K562 (cell line): ENCODE data around the gene DMWD.

Experiments
- CBX8 ChIP-seq: fragments of 200-600 bp; sonication (generic); IDR thresholded peaks from 2 replicates; pipeline ENCODE4 v1.6.1; 2012; ENCODE audit warnings: borderline replicate concordance, mixed run types, low read depth, mild to moderate bottlenecking, moderate library complexity, mixed read lengths, low read length, control low read depth, inconsistent platforms; ENCODE audit not compliant: poor library complexity, severe bottlenecking; ENCODE audit errors: extremely low read depth
- CHD4 ChIP-seq: fragments of 200-600 bp; sonication (generic); IDR thresholded peaks from 3 replicates; pipeline ENCODE4 v1.6.1; 2012; ENCODE audit warnings: low read depth, mild to moderate bottlenecking, mixed read lengths, low read length, inconsistent platforms; ENCODE audit not compliant: insufficient read depth, insufficient replicate concordance, poor library complexity, severe bottlenecking
- GABPA ChIP-seq: fragments of 200-800 bp; sonication (Bioruptor generic); conservative IDR thresholded peaks from 2 replicates; pipeline ENCODE4 v1.6.1; 2016; ENCODE audit warnings: low read depth, missing genetic modification characterization, missing compliant biosample characterization
- MAFK ChIP-seq: IDR thresholded peaks from 2 replicates; pipeline ENCODE4 v1.6.1; 2011; ENCODE audit warnings: low read length, improper control_type of control experiment
- MYC ChIP-seq, 2 experiments: fragments of 250-450 bp in 1 of 2; sonication (Bioruptor Pico) in 1 of 2; IDR thresholded peaks; 2 replicates each; pipeline versions ENCODE4 v1.5.1 to v1.6.1; 2012 to 2021; ENCODE audit warnings: low read depth in 2 of 2, borderline replicate concordance in 1 of 2, improper control_type of control experiment in 1 of 2, low read length in 1 of 2, mild to moderate bottlenecking in 1 of 2, moderate library complexity in 1 of 2
- PTBP1 ChIP-seq: fragments of 200-400 bp; formaldehyde crosslinking; IDR thresholded peaks from 2 replicates; pipeline ENCODE4 v1.6.1; 2017; ENCODE audit warnings: low read depth, low read length
- SMARCA5 ChIP-seq: fragments of 450-650 bp; IDR thresholded peaks from 2 replicates; pipeline ENCODE4 v1.6.1; 2016
- SMARCE1 ChIP-seq: fragments of 450-650 bp; IDR thresholded peaks from 2 replicates; pipeline ENCODE4 v1.7.1; 2016; ENCODE audit warnings: mild to moderate bottlenecking
- SMC3 ChIP-seq: conservative IDR thresholded peaks from 2 replicates; pipeline ENCODE4 v1.6.1; 2011; ENCODE audit warnings: low read depth, low read length, improper control_type of control experiment; ENCODE audit not compliant: insufficient read depth
- TGIF2 ChIP-seq: sonication (generic); formaldehyde crosslinking; IDR thresholded peaks from 2 replicates; pipeline ENCODE4 v1.8.1; 2022; ENCODE audit warnings: mild to moderate bottlenecking, missing genetic modification reagents, moderate library complexity
- ZNF232 ChIP-seq: sonication (generic); formaldehyde crosslinking; IDR thresholded peaks from 2 replicates; pipeline ENCODE4 v1.8.0; 2022; ENCODE audit warnings: mild to moderate bottlenecking, missing genetic modification reagents
- TF ChIP-seq, protein P1 (sequence below): sonication (generic); formaldehyde crosslinking; IDR thresholded peaks from 2 replicates; pipeline ENCODE4 v1.8.0; 2022; ENCODE audit warnings: mild to moderate bottlenecking, missing genetic modification reagents
- TF ChIP-seq, protein P2 (sequence below), 3 experiments: IDR thresholded peaks in 2 of 3; conservative IDR thresholded peaks in 1 of 3; 2 replicates each; pipeline ENCODE4 v1.5.1; 2011 to 2012; ENCODE audit warnings: low read length in 3 of 3, mild to moderate bottlenecking in 3 of 3, control low read depth in 2 of 3, improper control_type of control experiment in 1 of 3, inconsistent platforms in 1 of 3, low read depth in 1 of 3, mixed read lengths in 1 of 3, moderate library complexity in 1 of 3; ENCODE audit not compliant: insufficient read depth in 2 of 3
- TF ChIP-seq, protein P3 (sequence below): fragments of 450-650 bp; formaldehyde crosslinking; IDR thresholded peaks from 2 replicates; pipeline ENCODE4 v1.4.0; 2022; ENCODE audit warnings: missing genetic modification characterization

DNA sequence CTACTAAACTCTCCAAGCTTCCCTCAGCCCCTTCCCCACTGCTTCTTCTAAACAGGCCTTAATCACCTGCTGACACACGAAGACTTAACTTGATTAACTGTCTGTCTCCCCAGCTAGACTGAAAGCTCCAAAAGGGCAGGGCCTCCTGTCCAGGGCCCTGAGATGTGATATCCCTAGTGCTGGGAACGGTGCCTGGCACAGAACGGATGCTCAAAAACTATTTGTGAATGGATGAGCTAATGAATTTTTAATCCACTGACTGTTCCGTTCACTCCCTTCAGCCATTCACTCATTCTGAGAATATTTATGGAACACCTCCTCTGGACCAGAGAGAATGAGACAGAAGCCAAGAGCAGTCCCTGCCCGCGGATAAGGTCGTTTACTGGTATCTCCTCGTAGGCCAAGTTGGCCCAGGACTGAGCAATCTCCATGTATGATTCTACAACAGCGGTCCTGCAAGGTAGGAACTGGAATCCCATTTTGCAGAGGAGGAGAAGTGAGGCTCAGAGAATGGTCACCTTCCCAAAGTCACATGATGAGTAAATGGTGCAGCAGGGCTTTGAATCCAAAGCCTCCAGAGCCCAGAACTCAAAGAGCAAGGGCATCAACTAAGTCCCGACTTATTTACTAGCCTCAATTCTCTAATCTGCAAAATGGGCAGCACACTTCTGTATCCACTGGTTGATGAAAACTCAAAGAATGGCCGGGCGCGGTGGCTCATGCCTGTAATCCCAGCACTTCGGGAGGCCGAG is 3.4 kb downstream of the DMWD start:
- no peak for TF ChIP-seq ZNF232 (CRISPR knock-in tag)
- TF ChIP-seq PTBP1: no peak
- TF ChIP-seq TGIF2 (CRISPR knock-in tag): no peak
- TF ChIP-seq, protein P1, sequence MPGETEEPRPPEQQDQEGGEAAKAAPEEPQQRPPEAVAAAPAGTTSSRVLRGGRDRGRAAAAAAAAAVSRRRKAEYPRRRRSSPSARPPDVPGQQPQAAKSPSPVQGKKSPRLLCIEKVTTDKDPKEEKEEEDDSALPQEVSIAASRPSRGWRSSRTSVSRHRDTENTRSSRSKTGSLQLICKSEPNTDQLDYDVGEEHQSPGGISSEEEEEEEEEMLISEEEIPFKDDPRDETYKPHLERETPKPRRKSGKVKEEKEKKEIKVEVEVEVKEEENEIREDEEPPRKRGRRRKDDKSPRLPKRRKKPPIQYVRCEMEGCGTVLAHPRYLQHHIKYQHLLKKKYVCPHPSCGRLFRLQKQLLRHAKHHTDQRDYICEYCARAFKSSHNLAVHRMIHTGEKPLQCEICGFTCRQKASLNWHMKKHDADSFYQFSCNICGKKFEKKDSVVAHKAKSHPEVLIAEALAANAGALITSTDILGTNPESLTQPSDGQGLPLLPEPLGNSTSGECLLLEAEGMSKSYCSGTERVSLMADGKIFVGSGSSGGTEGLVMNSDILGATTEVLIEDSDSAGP: no peak
- TF ChIP-seq SMARCA5: no peak
- TF ChIP-seq, protein P2, sequence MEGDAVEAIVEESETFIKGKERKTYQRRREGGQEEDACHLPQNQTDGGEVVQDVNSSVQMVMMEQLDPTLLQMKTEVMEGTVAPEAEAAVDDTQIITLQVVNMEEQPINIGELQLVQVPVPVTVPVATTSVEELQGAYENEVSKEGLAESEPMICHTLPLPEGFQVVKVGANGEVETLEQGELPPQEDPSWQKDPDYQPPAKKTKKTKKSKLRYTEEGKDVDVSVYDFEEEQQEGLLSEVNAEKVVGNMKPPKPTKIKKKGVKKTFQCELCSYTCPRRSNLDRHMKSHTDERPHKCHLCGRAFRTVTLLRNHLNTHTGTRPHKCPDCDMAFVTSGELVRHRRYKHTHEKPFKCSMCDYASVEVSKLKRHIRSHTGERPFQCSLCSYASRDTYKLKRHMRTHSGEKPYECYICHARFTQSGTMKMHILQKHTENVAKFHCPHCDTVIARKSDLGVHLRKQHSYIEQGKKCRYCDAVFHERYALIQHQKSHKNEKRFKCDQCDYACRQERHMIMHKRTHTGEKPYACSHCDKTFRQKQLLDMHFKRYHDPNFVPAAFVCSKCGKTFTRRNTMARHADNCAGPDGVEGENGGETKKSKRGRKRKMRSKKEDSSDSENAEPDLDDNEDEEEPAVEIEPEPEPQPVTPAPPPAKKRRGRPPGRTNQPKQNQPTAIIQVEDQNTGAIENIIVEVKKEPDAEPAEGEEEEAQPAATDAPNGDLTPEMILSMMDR (IDR thresholded peaks at IDR 0.05 in 2 of 3, conservative IDR thresholded peaks at IDR 0.05 in 1 of 3; ENCODE audit: insufficient read depth in 2 of 3, low read depth in 1 of 3, low read length in 3 of 3): no peak
- TF ChIP-seq GABPA (tag): no peak
- TF ChIP-seq SMARCE1: no peak
- TF ChIP-seq MAFK: no peak
- TF ChIP-seq, protein P3, sequence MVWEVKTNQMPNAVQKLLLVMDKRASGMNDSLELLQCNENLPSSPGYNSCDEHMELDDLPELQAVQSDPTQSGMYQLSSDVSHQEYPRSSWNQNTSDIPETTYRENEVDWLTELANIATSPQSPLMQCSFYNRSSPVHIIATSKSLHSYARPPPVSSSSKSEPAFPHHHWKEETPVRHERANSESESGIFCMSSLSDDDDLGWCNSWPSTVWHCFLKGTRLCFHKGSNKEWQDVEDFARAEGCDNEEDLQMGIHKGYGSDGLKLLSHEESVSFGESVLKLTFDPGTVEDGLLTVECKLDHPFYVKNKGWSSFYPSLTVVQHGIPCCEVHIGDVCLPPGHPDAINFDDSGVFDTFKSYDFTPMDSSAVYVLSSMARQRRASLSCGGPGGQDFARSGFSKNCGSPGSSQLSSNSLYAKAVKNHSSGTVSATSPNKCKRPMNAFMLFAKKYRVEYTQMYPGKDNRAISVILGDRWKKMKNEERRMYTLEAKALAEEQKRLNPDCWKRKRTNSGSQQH (CRISPR knock-in tag): no peak
- TF ChIP-seq CBX8: no peak
- TF ChIP-seq SMC3: no peak
- no peak for TF ChIP-seq CHD4
- no peak for TF ChIP-seq MYC (IDR thresholded peaks at IDR 0.05; ENCODE audit: low read depth, low read length)
- no peak for TF ChIP-seq MYC (CRISPR knock-in tag; IDR thresholded peaks at IDR 0.05; ENCODE audit: borderline replicate concordance, low read depth)
